ENCODE results near the gene TCFL5.

- peak; percentile 78 for TF ChIP-seq CTCF (IDR thresholded peaks at IDR 0.05; ENCODE audit: low read depth, low read length)
- TF ChIP-seq EZH2phosphoT487 (IDR thresholded peaks at IDR 0.05; ENCODE audit: low read depth) = no peak
These were observed 53.3 kb downstream of the TCFL5 start for GRCh38 chr20:62808211-62808865.

All from OCI-LY3 (cell line).